ENCODE results near the gene TCIRG1.

DNA sequence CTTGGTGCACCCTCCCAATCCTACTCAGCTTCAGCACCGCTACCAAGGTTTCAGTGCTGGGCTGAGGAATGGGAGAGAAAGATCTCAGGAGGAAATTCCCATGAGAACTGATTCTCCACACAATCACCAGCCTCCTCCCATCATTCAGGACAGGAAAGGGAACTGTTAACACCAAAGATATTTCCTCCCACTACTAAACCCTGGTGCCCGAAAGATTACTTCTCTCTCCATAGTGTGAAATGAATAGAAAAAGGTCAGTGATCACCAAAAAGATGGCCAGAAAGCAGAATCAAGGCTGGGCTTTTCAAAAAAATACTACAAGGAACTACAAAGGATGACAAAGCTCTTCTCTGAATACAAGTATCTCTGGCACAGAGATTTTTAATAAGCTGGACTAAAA is 26.1 kb downstream of the TCIRG1 start:
- TF ChIP-seq NR2F2 (IDR thresholded peaks at IDR 0.05) (no peak), EGR1 (IDR thresholded peaks at IDR 0.05; ENCODE audit: low read depth in 2 of 2) (no peak), TAF1 (conservative IDR thresholded peaks at IDR 0.05) (no peak), GABPA (IDR thresholded peaks at IDR 0.05 in 1 of 2, conservative IDR thresholded peaks at IDR 0.05 in 1 of 2) (no peak), SP1 (IDR thresholded peaks at IDR 0.05) (no peak), YY1 (IDR thresholded peaks at IDR 0.05) (no peak), RAD21 (IDR thresholded peaks at IDR 0.05) (no peak), RXRA (IDR thresholded peaks at IDR 0.05) (no peak), JUND (IDR thresholded peaks at IDR 0.05) (no peak)
- TF ChIP-seq, protein P1, sequence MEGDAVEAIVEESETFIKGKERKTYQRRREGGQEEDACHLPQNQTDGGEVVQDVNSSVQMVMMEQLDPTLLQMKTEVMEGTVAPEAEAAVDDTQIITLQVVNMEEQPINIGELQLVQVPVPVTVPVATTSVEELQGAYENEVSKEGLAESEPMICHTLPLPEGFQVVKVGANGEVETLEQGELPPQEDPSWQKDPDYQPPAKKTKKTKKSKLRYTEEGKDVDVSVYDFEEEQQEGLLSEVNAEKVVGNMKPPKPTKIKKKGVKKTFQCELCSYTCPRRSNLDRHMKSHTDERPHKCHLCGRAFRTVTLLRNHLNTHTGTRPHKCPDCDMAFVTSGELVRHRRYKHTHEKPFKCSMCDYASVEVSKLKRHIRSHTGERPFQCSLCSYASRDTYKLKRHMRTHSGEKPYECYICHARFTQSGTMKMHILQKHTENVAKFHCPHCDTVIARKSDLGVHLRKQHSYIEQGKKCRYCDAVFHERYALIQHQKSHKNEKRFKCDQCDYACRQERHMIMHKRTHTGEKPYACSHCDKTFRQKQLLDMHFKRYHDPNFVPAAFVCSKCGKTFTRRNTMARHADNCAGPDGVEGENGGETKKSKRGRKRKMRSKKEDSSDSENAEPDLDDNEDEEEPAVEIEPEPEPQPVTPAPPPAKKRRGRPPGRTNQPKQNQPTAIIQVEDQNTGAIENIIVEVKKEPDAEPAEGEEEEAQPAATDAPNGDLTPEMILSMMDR (IDR thresholded peaks at IDR 0.05; ENCODE audit: low read depth, low read length, missing input control): no peak
- TF ChIP-seq, protein P2, sequence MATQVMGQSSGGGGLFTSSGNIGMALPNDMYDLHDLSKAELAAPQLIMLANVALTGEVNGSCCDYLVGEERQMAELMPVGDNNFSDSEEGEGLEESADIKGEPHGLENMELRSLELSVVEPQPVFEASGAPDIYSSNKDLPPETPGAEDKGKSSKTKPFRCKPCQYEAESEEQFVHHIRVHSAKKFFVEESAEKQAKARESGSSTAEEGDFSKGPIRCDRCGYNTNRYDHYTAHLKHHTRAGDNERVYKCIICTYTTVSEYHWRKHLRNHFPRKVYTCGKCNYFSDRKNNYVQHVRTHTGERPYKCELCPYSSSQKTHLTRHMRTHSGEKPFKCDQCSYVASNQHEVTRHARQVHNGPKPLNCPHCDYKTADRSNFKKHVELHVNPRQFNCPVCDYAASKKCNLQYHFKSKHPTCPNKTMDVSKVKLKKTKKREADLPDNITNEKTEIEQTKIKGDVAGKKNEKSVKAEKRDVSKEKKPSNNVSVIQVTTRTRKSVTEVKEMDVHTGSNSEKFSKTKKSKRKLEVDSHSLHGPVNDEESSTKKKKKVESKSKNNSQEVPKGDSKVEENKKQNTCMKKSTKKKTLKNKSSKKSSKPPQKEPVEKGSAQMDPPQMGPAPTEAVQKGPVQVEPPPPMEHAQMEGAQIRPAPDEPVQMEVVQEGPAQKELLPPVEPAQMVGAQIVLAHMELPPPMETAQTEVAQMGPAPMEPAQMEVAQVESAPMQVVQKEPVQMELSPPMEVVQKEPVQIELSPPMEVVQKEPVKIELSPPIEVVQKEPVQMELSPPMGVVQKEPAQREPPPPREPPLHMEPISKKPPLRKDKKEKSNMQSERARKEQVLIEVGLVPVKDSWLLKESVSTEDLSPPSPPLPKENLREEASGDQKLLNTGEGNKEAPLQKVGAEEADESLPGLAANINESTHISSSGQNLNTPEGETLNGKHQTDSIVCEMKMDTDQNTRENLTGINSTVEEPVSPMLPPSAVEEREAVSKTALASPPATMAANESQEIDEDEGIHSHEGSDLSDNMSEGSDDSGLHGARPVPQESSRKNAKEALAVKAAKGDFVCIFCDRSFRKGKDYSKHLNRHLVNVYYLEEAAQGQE (IDR thresholded peaks at IDR 0.05): no peak
- TF ChIP-seq, protein P3, sequence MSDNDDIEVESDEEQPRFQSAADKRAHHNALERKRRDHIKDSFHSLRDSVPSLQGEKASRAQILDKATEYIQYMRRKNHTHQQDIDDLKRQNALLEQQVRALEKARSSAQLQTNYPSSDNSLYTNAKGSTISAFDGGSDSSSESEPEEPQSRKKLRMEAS (IDR thresholded peaks at IDR 0.05): no peak
- TF ChIP-seq, protein P4, sequence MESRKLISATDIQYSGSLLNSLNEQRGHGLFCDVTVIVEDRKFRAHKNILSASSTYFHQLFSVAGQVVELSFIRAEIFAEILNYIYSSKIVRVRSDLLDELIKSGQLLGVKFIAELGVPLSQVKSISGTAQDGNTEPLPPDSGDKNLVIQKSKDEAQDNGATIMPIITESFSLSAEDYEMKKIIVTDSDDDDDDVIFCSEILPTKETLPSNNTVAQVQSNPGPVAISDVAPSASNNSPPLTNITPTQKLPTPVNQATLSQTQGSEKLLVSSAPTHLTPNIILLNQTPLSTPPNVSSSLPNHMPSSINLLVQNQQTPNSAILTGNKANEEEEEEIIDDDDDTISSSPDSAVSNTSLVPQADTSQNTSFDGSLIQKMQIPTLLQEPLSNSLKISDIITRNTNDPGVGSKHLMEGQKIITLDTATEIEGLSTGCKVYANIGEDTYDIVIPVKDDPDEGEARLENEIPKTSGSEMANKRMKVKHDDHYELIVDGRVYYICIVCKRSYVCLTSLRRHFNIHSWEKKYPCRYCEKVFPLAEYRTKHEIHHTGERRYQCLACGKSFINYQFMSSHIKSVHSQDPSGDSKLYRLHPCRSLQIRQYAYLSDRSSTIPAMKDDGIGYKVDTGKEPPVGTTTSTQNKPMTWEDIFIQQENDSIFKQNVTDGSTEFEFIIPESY (IDR thresholded peaks at IDR 0.05): no peak
